Ishikawa (cell line): Measurements from ENCODE around the gene BTBD9.

Source experiments
- CEBPB ChIP-seq: IDR thresholded peaks from 2 replicates; pipeline ENCODE4 v1.6.1; 2012
- CREB1 ChIP-seq: IDR thresholded peaks from 2 replicates; pipeline ENCODE4 v1.6.1; 2012; ENCODE audit warnings: low read depth
- EGR1 ChIP-seq: IDR thresholded peaks from 2 replicates; pipeline ENCODE4 v1.6.1; 2012
- EP300 ChIP-seq: IDR thresholded peaks from 2 replicates; pipeline ENCODE4 v1.6.1; 2012; ENCODE audit warnings: borderline replicate concordance
- FOXM1 ChIP-seq: IDR thresholded peaks from 2 replicates; pipeline ENCODE4 v1.6.1; 2012; ENCODE audit warnings: low read depth, borderline replicate concordance
- MAX ChIP-seq: IDR thresholded peaks from 2 replicates; pipeline ENCODE4 v1.6.1; 2012
- NFIC ChIP-seq: IDR thresholded peaks from 2 replicates; pipeline ENCODE4 v1.6.1; 2012
- RAD21 ChIP-seq: IDR thresholded peaks from 2 replicates; pipeline ENCODE4 v1.6.1; 2012; ENCODE audit warnings: low read depth
- REST ChIP-seq: IDR thresholded peaks from 2 replicates; pipeline ENCODE4 v1.6.1; 2012; ENCODE audit warnings: low read depth, mild to moderate bottlenecking
- TAF1 ChIP-seq: IDR thresholded peaks from 2 replicates; pipeline ENCODE4 v1.6.1; 2012; ENCODE audit warnings: low read depth, mild to moderate bottlenecking
- TCF12 ChIP-seq: IDR thresholded peaks from 2 replicates; pipeline ENCODE4 v1.6.1; 2012; ENCODE audit warnings: low read depth
- TEAD4 ChIP-seq: IDR thresholded peaks from 2 replicates; pipeline ENCODE4 v1.6.1; 2012
- USF1 ChIP-seq: IDR thresholded peaks from 2 replicates; pipeline ENCODE4 v1.6.1; 2012
- YY1 ChIP-seq: IDR thresholded peaks from 2 replicates; pipeline ENCODE4 v1.6.1; 2012; ENCODE audit warnings: low read depth
- ZBTB7A ChIP-seq: IDR thresholded peaks from 2 replicates; pipeline ENCODE4 v1.6.1; 2012; ENCODE audit warnings: low read depth

Gene BTBD9

GRCh38 chr6:38497546-38497945 lies 142.2 kb downstream of the BTBD9 start:
- TF ChIP-seq CREB1 = no peak
- no peak for TF ChIP-seq ZBTB7A
- no peak for TF ChIP-seq FOXM1
- TF ChIP-seq CEBPB = no peak
- no peak for TF ChIP-seq TAF1

- TF ChIP-seq FOXM1 (no peak), TCF12 (no peak), EP300 (no peak), ZBTB7A (no peak), REST (no peak), NFIC (no peak), EGR1 (no peak), YY1 (no peak), RAD21 (no peak), CEBPB (no peak), USF1 (no peak), MAX (no peak), CREB1 (no peak), TEAD4 (no peak), TAF1 (no peak)
Observed at GRCh38 chr6:38495922-38496635, 143.7 kb downstream of the BTBD9 start.

GRCh38 chr6:38495518-38495917 lies 144.2 kb downstream of the BTBD9 start:
- no peak for TF ChIP-seq ZBTB7A
- no peak for TF ChIP-seq CEBPB
- no peak for TF ChIP-seq NFIC
- no peak for TF ChIP-seq TAF1

GRCh38 chr6:38493931-38494547 lies 145.7 kb downstream of the BTBD9 start:
- TF ChIP-seq CEBPB (no peak), RAD21 (peak; percentile 85)

- TF ChIP-seq YY1 (no peak), EP300 (no peak), TEAD4 (no peak), FOXM1 (no peak)
Observed at GRCh38 chr6:38492031-38492430, 147.7 kb downstream of the BTBD9 start.

GRCh38 chr6:38489951-38490350 lies 149.8 kb downstream of the BTBD9 start:
- TF ChIP-seq TEAD4 (no peak), CEBPB (no peak), RAD21 (no peak), REST (no peak)

GRCh38 chr6:38487423-38487822 lies 152.3 kb downstream of the BTBD9 start:
- no peak for TF ChIP-seq NFIC
- TF ChIP-seq CEBPB = no peak
- no peak for TF ChIP-seq USF1
- no peak for TF ChIP-seq TAF1
- TF ChIP-seq EGR1 = no peak
- no peak for TF ChIP-seq YY1
- no peak for TF ChIP-seq TEAD4
- TF ChIP-seq TCF12 = no peak
- no peak for TF ChIP-seq EP300
- TF ChIP-seq RAD21 = no peak
- no peak for TF ChIP-seq REST
- TF ChIP-seq CREB1 = no peak
